HG02970 (cell line): ENCODE measurements around the gene ZDHHC7.
"Not testable (repeated sequence)": the region's sequence is repeated elsewhere in the genome, so short reads cannot be mapped to it uniquely, and the experiment has no call there.

ENCODE experiments used
- ATAC-seq: cut with Tn5 transposase; IDR thresholded peaks from one replicate; pipeline ENCODE4 v1.9.1; 2021; ENCODE audit warnings: mild to moderate bottlenecking, moderate library complexity, moderate number of reproducible peaks; ENCODE audit not compliant: unreplicated experiment, low FRiP score

ZDHHC7 gene

DNA sequence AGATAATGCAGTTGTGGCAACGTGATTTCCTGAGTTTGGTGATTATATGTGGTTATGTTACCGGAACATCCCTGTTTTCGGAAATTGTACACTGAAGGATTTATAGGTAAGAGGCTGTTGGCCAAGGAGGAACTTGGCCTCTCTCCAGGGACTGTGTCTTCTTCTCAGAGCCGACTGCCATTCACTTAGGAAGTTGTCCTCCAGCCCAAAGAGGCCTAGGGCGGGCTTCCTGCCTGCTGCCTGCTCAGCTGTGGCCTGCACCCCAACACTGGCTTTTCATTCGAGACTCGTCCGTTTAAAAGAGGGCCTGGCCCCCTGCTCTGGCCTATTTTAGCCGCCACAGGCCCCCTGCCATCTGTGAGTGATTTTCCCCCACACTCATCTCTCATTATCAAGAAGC is 64.3 kb downstream of the ZDHHC7 start:
- ATAC-seq: no peak

GRCh38 chr16:84943620-84944019 is 67.7 kb downstream of the ZDHHC7 start:
- ATAC-seq: no peak

DNA sequence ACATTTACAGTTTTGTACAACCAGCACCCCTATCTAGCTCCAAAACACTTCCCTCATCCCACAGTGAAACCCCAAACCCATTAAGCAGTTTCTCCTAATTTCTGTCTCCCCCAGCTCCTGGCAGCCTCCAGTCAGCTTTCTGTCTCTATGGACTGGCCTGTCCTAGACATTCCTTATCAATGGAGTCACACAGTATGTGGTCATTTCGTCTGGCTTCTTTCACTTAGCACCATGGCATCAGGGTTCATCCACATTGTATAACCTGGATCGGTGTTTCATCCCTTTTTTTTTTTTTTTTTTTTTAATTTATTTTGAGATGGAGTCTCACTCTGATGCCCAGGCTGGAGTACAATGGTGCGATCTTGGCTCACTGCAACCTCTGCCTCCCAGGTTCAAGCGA is 68.5 kb downstream of the ZDHHC7 start:
- no peak for ATAC-seq

DNA sequence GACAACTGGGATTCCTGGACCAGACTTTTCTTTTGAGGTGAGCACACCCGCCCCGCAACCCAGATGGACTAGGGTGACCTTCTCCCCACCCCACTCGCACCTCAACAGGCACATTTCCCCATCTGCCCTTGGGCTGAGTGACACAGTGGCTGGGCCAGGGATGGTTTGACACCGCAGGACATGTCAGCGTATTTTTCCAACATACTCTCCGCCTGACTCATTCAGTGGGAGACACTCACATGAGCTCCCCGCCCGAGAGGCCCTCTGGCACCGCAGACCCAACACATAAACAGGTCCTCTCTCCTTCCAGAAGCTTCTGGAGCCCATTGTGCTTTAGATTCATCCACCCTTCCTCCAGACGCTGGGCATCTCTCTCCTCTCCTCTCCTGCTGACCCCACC is 69.4 kb downstream of the ZDHHC7 start:
- no peak for ATAC-seq

- ATAC-seq: no peak
Observed at GRCh38 chr16:84940670-84941551, 70.4 kb downstream of the ZDHHC7 start.

DNA sequence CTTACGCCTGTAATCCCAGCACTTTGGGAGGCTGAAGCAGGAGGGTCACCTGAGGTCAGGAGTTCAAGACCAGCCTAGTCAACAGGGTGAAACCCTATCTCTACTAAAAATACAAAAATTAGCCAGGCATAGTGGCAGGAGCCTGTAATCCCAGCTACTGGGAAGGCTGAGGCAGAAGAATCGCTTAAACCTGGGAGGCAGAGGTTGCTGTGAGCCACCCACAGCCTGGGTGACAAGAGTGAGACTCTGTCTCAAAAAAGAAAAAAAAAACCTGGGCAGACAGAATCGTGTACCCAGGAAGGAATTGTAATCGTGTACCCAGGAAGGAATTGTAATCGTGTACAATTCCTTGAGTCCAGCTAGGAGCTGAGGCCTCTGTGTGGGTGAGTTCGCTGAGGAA is 72.7 kb downstream of the ZDHHC7 start:
- ATAC-seq: not testable (repeated sequence)

DNA sequence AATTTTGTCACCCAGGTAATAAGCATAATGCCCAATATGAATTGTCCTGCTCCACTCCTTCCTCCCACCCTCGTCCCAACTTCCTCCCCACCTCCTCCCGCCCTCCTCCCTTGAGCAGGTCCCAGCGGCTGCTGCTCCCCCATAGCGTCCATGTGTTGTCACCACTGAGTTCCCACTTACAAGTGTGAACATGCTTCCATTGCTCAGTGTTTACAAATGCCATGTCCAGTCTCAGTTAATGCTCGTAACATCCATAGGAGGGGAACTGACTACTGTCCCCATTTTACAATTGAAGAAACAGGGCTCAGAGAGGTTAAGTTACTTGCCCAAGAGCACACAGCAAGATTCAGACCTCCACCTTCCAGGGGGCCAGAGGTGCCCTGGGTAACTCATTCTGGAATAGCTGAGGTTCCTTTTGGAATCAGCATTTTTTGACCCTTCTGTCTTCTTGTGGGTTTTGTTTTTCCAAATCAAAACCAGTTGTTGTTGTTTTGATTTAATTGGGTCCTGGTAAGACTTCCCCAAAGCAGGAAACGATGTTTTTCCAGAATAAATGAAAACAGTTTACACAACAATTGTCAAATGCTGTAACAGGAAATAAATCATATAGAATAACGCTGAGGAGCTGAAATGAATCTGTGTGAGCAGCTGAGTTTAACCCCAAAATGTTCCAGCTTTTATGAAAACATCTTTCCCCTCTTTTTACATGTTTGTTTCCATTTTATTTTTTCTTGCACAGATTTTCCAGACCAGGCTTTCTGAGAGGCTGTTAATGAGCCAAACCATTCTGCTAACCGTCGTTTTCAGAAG is 73.9 kb downstream of the ZDHHC7 start:
- ATAC-seq: no peak

GRCh38 chr16:84933774-84934631 is 77.3 kb downstream of the ZDHHC7 start:
- ATAC-seq: no peak

- ATAC-seq: no peak
Observed at GRCh38 chr16:84932681-84933080, 78.7 kb downstream of the ZDHHC7 start.

DNA sequence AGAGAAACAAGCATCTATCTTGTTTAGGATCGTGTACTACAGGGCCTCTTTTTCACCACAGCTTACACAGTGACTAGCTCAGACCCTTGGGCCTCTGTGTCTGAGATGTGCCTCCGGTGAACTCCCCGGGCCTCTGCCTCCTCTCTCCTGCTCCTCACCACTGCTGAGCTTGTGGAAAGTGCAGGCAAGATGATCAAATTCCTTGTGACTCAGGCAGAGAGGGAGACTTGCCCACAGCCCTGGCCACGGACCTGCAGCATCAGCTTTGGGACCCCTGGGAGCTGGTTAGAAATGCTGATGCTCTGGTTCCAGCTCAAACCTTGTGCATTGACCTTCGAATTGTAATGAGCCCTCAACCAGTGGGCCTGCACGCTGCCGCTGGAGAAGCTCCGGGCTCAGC is 79.8 kb downstream of the ZDHHC7 start:
- ATAC-seq: no peak

DNA sequence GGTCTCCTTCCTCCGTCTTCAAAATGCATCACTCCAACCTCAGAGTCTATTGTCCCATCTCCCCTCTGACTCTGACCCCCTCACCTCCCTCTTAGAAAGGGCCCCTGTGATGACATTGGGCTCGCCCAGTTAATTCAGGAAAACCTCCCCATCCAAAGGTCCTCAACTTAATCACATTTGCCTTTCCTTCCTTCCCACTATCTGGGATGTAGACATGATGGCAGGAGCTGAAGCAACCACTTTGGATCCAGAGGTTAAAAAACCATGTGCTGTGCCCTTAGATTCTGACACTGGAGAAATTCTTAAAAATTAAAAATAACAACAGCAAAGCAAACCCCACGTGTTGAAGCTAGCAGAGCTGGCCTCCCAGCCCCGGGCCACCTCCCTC is 80.2 kb downstream of the ZDHHC7 start:
- no peak for ATAC-seq

GRCh38 chr16:84930298-84931106 is 80.8 kb downstream of the ZDHHC7 start:
- no peak for ATAC-seq

DNA sequence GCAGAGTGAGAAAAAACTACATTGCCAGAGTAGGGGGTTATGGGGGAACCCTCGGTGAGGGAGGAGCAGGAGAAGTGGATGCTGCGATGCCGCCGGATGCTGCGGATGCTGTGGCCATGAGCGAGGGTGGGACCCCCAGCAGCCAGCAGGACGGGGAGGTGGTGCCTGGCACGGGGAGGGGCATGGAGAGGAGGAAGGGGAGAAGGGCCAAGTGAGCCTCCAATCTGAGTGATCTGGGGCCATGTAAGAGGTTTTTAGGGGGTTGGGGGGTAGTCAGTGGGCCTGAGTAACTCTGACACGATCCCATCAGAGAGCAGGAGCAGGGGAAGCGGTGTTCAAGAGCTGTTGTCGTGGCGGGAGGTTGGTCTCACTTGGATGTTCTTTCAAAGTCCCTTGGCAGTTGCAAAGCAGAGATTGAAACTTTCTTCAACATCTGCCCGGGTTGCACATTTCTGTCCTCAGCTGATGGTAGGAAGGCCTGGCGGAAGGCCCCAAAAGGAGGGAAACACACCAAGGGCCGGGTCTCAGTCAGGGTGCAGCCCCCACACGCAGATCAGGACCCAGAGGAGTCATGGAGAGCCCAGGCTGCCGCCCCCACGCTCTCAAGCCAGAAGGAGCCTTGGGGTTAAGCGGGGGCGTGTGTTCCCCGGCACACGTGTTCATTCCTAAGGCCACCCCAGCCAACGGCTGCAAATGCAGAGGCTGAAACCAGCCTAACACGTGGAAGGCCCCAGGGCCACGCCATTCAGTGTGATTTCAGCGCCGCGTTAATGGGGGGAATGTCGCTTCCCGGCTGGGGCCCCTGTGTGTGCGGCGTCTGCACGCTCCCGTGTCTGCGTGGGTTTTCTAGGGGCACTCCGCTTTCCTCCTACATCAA is 81.7 kb downstream of the ZDHHC7 start:
- ATAC-seq: no peak

DNA sequence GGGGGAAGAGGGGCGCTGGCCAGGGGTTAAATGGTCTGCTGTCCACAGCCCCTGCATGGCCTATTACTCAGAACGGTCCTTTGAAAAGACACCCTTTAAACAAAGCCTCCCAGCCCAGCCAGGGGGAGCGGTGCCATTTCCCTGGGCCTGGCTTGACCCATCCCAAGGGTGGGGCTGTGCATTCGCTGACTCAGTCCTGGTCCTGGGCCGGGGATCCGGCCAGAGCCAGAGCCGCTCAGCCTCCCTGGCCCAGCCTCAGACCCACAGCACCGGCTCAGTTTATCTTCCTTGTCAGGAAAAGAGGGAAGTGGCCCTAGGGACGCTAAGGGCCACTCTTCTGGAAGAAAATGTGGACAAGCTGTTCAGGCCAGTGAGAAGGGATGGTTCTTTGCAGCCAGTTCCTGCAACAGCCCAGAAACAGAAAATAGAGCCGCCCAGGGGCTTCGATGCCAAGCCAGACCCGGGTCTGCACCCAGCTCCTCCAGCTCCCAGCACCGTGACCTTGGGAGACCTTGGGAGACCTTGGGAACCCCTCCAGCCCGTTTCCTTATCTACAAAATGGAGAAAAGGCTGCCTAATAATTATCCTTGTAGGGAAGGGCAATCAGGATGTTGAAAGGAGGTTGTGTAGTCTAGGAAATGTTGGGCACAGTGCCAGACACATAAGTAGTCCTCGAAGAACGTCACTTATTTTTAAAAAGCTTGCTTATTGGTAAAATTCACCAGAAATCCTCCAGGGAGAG is 82.5 kb downstream of the ZDHHC7 start:
- ATAC-seq: no peak

GRCh38 chr16:84927621-84928591 is 83.4 kb downstream of the ZDHHC7 start:
- no peak for ATAC-seq

DNA sequence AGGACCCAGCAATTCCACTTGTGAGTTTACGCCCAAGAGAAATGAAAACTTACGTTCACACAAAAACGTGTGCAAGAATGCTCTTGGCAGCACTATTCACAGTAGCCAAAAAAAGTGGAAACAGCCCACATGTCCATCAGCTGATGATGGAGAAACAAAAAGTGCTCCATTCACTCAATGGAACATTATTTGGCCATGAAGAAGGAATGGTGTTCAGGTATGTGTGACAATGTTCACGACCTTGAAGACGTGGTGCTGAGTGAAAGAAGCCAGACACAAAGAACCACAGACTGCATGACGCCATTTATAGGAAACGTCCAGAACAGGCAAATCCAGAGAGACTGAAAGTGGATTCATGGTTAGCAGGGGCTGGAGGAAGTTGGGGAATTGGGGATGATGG is 84.9 kb downstream of the ZDHHC7 start:
- ATAC-seq: no peak

DNA sequence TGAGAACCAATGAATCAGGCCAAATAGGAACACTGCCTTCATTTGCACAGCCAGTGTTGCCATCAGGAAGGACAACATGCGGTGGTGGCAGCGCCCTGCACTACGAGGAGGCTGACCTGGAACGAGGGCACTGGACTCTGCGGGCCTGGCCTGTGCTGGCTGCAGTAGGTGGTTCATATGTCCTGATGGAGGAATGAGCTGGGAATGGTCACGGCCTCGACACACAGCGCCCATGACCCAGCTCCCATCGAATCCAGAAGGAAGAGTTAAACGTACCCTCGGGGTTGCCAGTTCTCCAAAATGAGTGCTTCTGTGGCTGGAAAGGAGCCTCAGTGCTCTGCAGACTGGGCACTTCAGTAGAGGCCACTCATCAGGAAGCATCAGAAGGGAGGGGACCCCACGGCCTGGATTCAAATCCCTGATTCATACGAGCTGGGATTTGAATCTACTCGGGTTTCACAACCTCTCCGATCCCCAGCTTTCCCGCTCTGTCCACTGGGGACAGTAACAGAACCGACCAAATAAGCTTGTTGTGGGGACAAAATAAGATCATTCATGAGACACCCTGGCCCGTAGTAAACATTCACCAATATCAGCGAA is 85.5 kb downstream of the ZDHHC7 start:
- ATAC-seq: no peak
